ENCODE measurements around the gene SRF.

SRF gene

DNA sequence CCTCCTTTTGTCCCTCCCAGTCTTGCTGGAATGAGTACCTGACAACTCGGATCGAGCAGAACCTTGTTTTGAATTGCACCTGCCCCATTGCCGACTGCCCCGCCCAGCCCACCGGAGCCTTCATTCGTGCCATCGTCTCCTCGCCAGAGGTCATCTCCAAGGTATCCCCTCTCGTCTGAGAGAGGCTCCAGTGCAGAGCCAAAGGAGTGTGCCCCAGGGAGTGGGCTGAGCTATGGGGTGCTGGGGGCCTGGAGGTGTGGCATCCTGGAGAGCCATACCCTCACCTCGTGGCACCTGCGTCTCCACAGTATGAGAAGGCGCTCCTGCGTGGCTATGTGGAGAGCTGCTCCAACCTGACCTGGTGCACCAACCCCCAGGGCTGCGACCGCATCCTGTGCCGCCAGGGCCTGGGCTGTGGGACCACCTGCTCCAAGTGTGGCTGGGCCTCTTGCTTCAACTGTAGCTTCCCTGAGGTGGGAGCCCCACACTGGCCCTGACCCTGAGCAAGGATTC lies 49.4 kb downstream of the SRF start:
- no peak overlapping the region for H3K27ac ChIP-seq (ENCODE audit: low read depth, low read length, poor library complexity, severe bottlenecking)
- H3K9ac ChIP-seq (ENCODE audit: low read length), result no peak overlapping the region
- H3K9me2 ChIP-seq (ENCODE audit: low read depth, low read length), result no peaks in the 10 kb centered on the region
- H3K4me1 ChIP-seq (ENCODE audit: insufficient read depth, low read length, severe bottlenecking), result peaks cover 25% of the 10 kb centered on the region
- no peak overlapping the region for H2AFZ ChIP-seq (ENCODE audit: low read length)
- no peaks in the 10 kb centered on the region for H3K27me3 ChIP-seq (ENCODE audit: insufficient read depth, low read length)
- H3K36me3 ChIP-seq (ENCODE audit: insufficient read depth, low read length), result peaks cover 45% of the 10 kb centered on the region
- H3K9me3 ChIP-seq (ENCODE audit: low read length), result no peaks in the 10 kb centered on the region
- H3K79me2 ChIP-seq (ENCODE audit: insufficient read depth, low read length), result no peaks in the 10 kb centered on the region
- no peak overlapping the region for H3K4me2 ChIP-seq (ENCODE audit: low read length)
- no peaks in the 10 kb centered on the region for H4K20me1 ChIP-seq (ENCODE audit: insufficient read depth, low read length)
- H3K4me3 ChIP-seq (ENCODE audit: low read depth, low read length, poor library complexity, severe bottlenecking), result no peak overlapping the region
- H3F3A ChIP-seq (ENCODE audit: insufficient read depth, low read length), result no peaks in the 10 kb centered on the region
- TF ChIP-seq, protein P1, sequence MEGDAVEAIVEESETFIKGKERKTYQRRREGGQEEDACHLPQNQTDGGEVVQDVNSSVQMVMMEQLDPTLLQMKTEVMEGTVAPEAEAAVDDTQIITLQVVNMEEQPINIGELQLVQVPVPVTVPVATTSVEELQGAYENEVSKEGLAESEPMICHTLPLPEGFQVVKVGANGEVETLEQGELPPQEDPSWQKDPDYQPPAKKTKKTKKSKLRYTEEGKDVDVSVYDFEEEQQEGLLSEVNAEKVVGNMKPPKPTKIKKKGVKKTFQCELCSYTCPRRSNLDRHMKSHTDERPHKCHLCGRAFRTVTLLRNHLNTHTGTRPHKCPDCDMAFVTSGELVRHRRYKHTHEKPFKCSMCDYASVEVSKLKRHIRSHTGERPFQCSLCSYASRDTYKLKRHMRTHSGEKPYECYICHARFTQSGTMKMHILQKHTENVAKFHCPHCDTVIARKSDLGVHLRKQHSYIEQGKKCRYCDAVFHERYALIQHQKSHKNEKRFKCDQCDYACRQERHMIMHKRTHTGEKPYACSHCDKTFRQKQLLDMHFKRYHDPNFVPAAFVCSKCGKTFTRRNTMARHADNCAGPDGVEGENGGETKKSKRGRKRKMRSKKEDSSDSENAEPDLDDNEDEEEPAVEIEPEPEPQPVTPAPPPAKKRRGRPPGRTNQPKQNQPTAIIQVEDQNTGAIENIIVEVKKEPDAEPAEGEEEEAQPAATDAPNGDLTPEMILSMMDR (IDR thresholded peaks at IDR 0.05; ENCODE audit: low read length), result no peak
- no peak for TF ChIP-seq EZH2 (IDR thresholded peaks at IDR 0.05; ENCODE audit: borderline replicate concordance, low read length)

DNA sequence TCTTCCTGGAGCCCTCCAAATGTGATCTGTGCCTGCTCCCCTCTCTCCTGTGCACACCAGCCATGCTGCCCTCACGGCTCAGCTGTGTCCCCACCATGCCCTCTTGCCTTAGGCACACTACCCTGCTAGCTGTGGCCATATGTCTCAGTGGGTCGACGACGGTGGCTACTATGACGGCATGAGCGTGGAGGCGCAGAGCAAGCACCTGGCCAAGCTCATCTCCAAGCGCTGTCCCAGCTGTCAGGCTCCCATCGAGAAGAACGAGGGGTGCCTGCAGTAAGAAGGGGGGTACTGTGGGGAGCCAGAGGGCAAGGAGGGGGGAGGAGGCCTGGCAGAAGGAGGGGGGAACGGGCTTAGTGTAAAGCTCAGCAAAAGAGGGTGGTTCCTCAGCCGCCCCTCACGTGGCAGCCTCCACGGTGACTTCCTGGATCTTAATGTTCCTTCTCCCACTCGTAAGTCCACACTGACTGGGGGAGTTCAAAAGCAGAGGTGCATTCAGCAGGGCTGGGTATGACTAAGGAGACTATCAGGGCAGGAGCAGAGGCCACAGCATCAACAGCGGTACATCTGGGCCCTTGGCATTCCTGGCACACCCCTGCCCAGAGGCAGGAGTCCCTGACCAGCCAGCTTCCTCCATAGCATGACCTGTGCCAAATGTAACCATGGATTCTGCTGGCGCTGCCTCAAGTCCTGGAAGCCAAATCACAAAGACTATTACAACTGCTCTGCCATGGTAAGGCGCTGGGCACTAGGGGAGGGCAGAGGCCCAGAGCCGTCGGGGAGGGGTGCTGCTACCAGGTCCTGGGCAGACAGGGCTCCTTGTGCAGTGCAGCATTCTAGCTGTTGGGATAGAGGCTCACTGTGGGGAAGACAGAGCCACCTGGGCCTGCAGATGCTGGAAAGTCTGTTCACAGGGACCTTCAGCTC lies 50.2 kb downstream of the SRF start:
- Histone ChIP-seq H3K9me3 (ENCODE audit: low read length) (no peaks in the 10 kb centered on the region), H3K9me2 (ENCODE audit: low read depth, low read length) (no peaks in the 10 kb centered on the region), H3K9ac (ENCODE audit: low read length) (no peak overlapping the region), H3K4me1 (ENCODE audit: insufficient read depth, low read length, severe bottlenecking) (peaks cover 32% of the 10 kb centered on the region), H2AFZ (ENCODE audit: low read length) (no peak overlapping the region), H3K79me2 (ENCODE audit: insufficient read depth, low read length) (no peaks in the 10 kb centered on the region), H3K4me3 (ENCODE audit: low read depth, low read length, poor library complexity, severe bottlenecking) (no peak overlapping the region), H4K20me1 (ENCODE audit: insufficient read depth, low read length) (no peaks in the 10 kb centered on the region), H3K27ac (ENCODE audit: low read depth, low read length, poor library complexity, severe bottlenecking) (peak overlapping the region; percentile 47), H3F3A (ENCODE audit: insufficient read depth, low read length) (no peaks in the 10 kb centered on the region), H3K4me2 (ENCODE audit: low read length) (no peak overlapping the region), H3K27me3 (ENCODE audit: insufficient read depth, low read length) (no peaks in the 10 kb centered on the region), H3K36me3 (ENCODE audit: insufficient read depth, low read length) (peaks cover 51% of the 10 kb centered on the region)
- TF ChIP-seq, protein P1 (IDR thresholded peaks at IDR 0.05; ENCODE audit: low read length), result no peak
- TF ChIP-seq EZH2 (IDR thresholded peaks at IDR 0.05; ENCODE audit: borderline replicate concordance, low read length), result no peak

DNA sequence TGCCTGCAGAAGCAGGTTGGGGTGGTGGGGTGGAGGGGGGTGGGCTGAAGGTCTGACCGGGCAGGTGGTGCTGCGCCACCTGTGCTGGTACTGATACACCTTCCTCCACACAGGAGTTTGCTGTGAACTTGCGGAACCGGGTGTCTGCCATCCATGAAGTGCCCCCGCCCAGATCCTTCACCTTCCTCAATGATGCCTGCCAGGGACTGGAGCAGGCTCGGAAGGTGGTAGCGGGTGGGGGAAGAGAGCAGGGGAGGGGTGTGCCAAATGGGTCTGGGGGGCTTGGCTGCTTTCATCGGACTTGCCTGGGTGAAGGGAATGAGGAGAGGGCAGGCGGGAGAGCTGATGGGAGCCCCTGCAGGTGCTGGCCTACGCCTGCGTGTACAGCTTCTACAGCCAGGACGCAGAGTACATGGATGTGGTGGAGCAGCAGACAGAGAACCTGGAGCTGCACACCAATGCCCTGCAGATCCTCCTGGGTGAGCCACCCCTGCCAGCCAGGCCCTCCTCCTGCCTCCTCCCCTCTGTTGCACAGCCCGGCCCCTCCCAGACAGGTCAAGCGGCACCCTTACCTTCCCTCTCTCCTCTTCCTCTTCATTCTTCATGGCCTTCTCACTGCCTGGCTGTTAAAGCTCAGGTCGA lies 51.5 kb downstream of the SRF start:
- no peaks in the 10 kb centered on the region for H3K9me3 ChIP-seq (ENCODE audit: low read length)
- TF ChIP-seq EZH2 (IDR thresholded peaks at IDR 0.05; ENCODE audit: borderline replicate concordance, low read length), result no peak
- TF ChIP-seq, protein P1 (IDR thresholded peaks at IDR 0.05; ENCODE audit: low read length), result no peak

More for the DNA sequence above, 51.5 kb downstream of the SRF start:
- no peak overlapping the region for H2AFZ ChIP-seq (ENCODE audit: low read length)
- no peak overlapping the region for H3K9ac ChIP-seq (ENCODE audit: low read length)
- H3K27me3 ChIP-seq (ENCODE audit: insufficient read depth, low read length), result no peaks in the 10 kb centered on the region
- no peak overlapping the region for H3K4me2 ChIP-seq (ENCODE audit: low read length)
- H3K4me1 ChIP-seq (ENCODE audit: insufficient read depth, low read length, severe bottlenecking), result peaks cover 33% of the 10 kb centered on the region
- H3K79me2 ChIP-seq (ENCODE audit: insufficient read depth, low read length), result no peaks in the 10 kb centered on the region
- no peak overlapping the region for H3K4me3 ChIP-seq (ENCODE audit: low read depth, low read length, poor library complexity, severe bottlenecking)
- H3F3A ChIP-seq (ENCODE audit: insufficient read depth, low read length), result no peaks in the 10 kb centered on the region
- no peaks in the 10 kb centered on the region for H3K9me2 ChIP-seq (ENCODE audit: low read depth, low read length)
- peak overlapping the region; percentile 90 for H3K27ac ChIP-seq (ENCODE audit: low read depth, low read length, poor library complexity, severe bottlenecking)
- no peaks in the 10 kb centered on the region for H4K20me1 ChIP-seq (ENCODE audit: insufficient read depth, low read length)
- peaks cover 49% of the 10 kb centered on the region for H3K36me3 ChIP-seq (ENCODE audit: insufficient read depth, low read length)

Measured in OCI-LY1 (cell line).